ENCODE measurements around the gene NVL. TPM values are rescaled to one million over a fixed set of nuclear protein-coding genes. Genes with fewer than 3 reads are reported as not detected.
"Not testable (repeated sequence)": the region's sequence is repeated elsewhere in the genome, so short reads cannot be mapped to it uniquely, and the experiment has no call there.

Gene NVL
- total and polyA plus RNA-seq, 4 experiments from 2014 or later, result 16.9 to 46.7 (median 29.9) TPM

DNA sequence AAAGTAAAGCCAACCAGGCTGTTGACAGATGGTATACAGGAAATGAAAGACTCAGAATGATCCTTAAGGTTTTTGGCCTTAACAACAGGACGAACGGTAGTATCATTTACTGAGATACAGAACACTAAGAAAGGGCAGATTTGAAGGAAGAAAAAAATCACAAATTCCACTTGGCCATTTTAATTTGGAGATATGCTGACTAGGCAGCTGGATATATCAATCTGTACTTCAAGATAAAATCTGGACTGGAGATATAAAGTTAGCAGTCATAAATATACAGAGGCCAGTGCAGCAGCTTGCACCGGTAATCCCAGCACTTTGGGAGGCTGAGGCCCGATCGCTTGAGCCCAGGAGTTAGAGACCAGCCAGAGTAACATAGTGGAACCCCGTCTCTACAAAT, 1.3 kb downstream of the NVL start:
- intact Hi-C loops (cut with micrococcal nuclease), result no loop called here
- DNase-seq, result no peak
- H3K27ac ChIP-seq (ENCODE audit: low read depth, low read length), result no peak overlapping the region
- H3K27me3 ChIP-seq (ENCODE audit: insufficient read depth, low read length), result no peaks in the 10 kb centered on the region
- no peak overlapping the region for H3K4me3 ChIP-seq (ENCODE audit: low read length in 2 of 2)
- peaks cover 48% of the 10 kb centered on the region for H3K4me1 ChIP-seq (ENCODE audit: insufficient read depth, low read length)
- H3K4me3 Mint-ChIP-seq, result peak overlapping the region; percentile 34 to 98 (median 78)
- H3K36me3 Mint-ChIP-seq, result peaks cover 4 to 22% of the 10 kb centered on the region in 2 donors
- peaks cover 32 to 61% (median 43%) of the 10 kb centered on the region in 4 donors for H3K4me1 Mint-ChIP-seq
- ChIA-PET CTCF (ENCODE audit: partially characterized antibody) (no interaction called here), POLR2A (ENCODE audit: partially characterized antibody) (interaction anchor here (0.5 to 2.1 kb wide), 2 partner anchors 29 to 66 kb away, joined by 3 to 15 read pairs; partner anchors contain the start of gene CNIH4)
- H3K36me3 ChIP-seq (ENCODE audit: insufficient read depth, low read length), result no peaks in the 10 kb centered on the region
- peak overlapping the region in 6 of 7 donors; percentile 9 to 95 (median 62) for H3K27ac Mint-ChIP-seq
- no peaks in the 10 kb centered on the region for H3K9me3 ChIP-seq (ENCODE audit: control insufficient read depth in 1 of 2, low read length in 2 of 2)
- no peaks in the 10 kb centered on the region for H3K27me3 Mint-ChIP-seq
- peaks cover 0 to 4% (median 0%) of the 10 kb centered on the region in 8 donors for H3K9me3 Mint-ChIP-seq

DNA sequence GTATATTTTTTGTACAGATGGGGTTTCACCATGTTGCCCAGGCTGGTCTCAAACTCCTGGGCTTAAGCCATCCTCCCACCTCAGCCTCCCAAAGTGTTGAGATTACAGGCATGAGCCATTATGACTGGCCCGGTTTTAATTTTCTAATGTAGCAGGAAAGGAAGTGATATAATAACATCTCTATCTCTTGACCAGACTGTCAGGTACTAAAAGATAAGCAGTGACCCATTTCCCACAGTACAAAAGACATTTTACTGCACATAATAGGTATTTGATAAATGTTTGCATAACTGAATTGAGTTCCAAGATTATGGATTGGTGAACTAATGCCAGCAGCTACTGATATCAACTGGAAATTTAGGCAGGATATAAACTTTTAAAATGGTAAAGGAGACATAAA, 4.0 kb downstream of the NVL start:
- no peaks in the 10 kb centered on the region for H3K27me3 Mint-ChIP-seq
- Histone ChIP-seq H3K27me3 (ENCODE audit: insufficient read depth, low read length) (no peaks in the 10 kb centered on the region), H3K9me3 (ENCODE audit: control insufficient read depth in 1 of 2, low read length in 2 of 2) (no peaks in the 10 kb centered on the region), H3K36me3 (ENCODE audit: insufficient read depth, low read length) (no peaks in the 10 kb centered on the region), H3K27ac (ENCODE audit: low read depth, low read length) (no peak overlapping the region), H3K4me1 (ENCODE audit: insufficient read depth, low read length) (peaks cover 39% of the 10 kb centered on the region), H3K4me3 (ENCODE audit: low read length in 2 of 2) (no peak overlapping the region)
- H3K4me3 Mint-ChIP-seq, result no peak overlapping the region
- no peak overlapping the region for H3K27ac Mint-ChIP-seq
- POLR2A ChIA-PET (ENCODE audit: partially characterized antibody), result interaction anchor here (0.6 kb wide), 1 partner anchor 83 kb away, joined by 3 read pairs; no protein-coding TSS in a partner anchor
- CTCF ChIA-PET (ENCODE audit: partially characterized antibody), result interaction anchor here (0.9 kb wide), 1 partner anchor 15 kb away, joined by 3 read pairs; no protein-coding TSS in a partner anchor
- intact Hi-C loops (cut with micrococcal nuclease), result no loop called here
- H3K4me1 Mint-ChIP-seq, result peaks cover 33 to 70% (median 47%) of the 10 kb centered on the region in 4 donors
- DNase-seq, result no peak
- peaks cover 0 to 4% (median 0%) of the 10 kb centered on the region in 8 donors for H3K9me3 Mint-ChIP-seq
- peaks cover 12 to 32% of the 10 kb centered on the region in 2 donors for H3K36me3 Mint-ChIP-seq

DNA sequence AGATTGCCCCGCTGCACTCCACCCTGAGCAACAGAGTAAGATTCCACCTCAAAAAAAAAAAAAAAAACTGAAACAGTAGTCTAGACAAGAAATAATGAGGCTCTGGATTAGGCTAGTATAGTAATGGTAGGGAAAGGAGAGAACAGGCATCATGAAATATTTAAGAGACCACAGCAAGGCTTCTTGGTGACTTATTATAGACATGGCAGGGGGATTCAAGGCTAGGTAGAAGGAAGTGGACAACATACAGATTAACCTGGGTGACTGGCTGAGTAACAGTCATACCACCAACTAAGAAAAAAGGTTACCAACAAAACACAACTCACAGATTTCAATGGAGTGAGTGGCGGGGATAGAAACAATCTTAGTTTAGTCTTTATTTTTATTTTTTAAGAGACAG, 8.3 kb downstream of the NVL start:
- Histone ChIP-seq H3K27me3 (ENCODE audit: insufficient read depth, low read length) (no peaks in the 10 kb centered on the region), H3K36me3 (ENCODE audit: insufficient read depth, low read length) (no peaks in the 10 kb centered on the region), H3K4me1 (ENCODE audit: insufficient read depth, low read length) (peaks cover 11% of the 10 kb centered on the region), H3K9me3 (ENCODE audit: control insufficient read depth in 1 of 2, low read length in 2 of 2) (no peaks in the 10 kb centered on the region), H3K27ac (ENCODE audit: low read depth, low read length) (no peak overlapping the region), H3K4me3 (ENCODE audit: low read length in 2 of 2) (no peak overlapping the region)
- Mint-ChIP-seq H3K9me3 (no peaks in the 10 kb centered on the region), H3K36me3 (peaks cover 12 to 28% of the 10 kb centered on the region in 2 donors), H3K27ac (peak overlapping the region in 3 of 7 donors; percentile 15 to 41 (median 29)), H3K4me3 (no peak overlapping the region), H3K27me3 (no peaks in the 10 kb centered on the region), H3K4me1 (peaks cover 15 to 29% (median 20%) of the 10 kb centered on the region in 4 donors)
- CTCF ChIA-PET (ENCODE audit: partially characterized antibody), result no interaction called here
- no peak for DNase-seq
- intact Hi-C loops (cut with micrococcal nuclease), result no loop called here
- POLR2A ChIA-PET (ENCODE audit: partially characterized antibody), result no interaction called here

DNA sequence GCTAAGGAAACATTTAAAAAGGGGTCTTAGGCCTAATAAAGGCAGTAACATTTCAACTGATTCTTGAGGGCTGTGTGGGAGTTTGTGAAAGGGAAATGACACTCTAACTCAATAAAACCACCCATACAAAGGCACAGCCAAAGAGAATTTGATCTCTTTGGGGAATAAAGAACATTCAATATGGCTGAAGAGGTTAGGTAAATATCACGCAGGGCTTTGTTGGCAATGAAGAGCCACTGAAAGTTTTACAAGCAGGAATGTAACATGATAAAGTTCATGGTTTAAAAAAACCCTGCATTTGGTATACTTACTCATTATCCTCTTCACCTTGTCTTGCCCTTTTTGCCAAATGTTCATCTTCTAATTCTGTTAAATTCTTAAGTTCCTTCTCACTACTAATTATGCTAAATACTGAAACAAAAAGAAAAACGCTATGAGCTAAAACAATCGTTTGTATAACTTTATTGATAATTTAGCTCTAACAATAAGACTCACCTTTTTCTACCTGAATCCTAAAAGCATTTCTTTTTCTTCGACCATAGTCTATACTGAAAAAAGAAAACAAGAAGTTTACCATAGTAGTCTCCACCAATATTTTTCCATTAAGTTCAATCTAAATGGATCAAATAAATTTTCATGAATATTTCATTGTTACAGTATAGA, 12.5 kb downstream of the NVL start:
- Histone ChIP-seq H3K9me3 (ENCODE audit: control insufficient read depth in 1 of 2, low read length in 2 of 2) (no peaks in the 10 kb centered on the region), H3K27me3 (ENCODE audit: insufficient read depth, low read length) (no peaks in the 10 kb centered on the region), H3K4me1 (ENCODE audit: insufficient read depth, low read length) (no peaks in the 10 kb centered on the region), H3K4me3 (ENCODE audit: low read length in 2 of 2) (no peak overlapping the region), H3K36me3 (ENCODE audit: insufficient read depth, low read length) (peaks cover 16% of the 10 kb centered on the region), H3K27ac (ENCODE audit: low read depth, low read length) (no peak overlapping the region)
- H3K4me3 Mint-ChIP-seq, result no peak overlapping the region
- H3K4me1 Mint-ChIP-seq, result peaks cover 5 to 9% (median 9%) of the 10 kb centered on the region in 4 donors
- DNase-seq, result no peak
- no peaks in the 10 kb centered on the region for H3K9me3 Mint-ChIP-seq
- intact Hi-C loops (cut with micrococcal nuclease), result no loop called here
- CTCF ChIA-PET (ENCODE audit: partially characterized antibody), result interaction anchor here (1.0 to 1.3 kb wide), 2 partner anchors 72 to 201 kb away, joined by 3 to 5 read pairs; no protein-coding TSS in a partner anchor
- H3K27ac Mint-ChIP-seq, result peak overlapping the region in 2 of 7 donors; percentile 15 to 17
- H3K36me3 Mint-ChIP-seq, result peaks cover 21 to 46% of the 10 kb centered on the region in 2 donors
- POLR2A ChIA-PET (ENCODE audit: partially characterized antibody), result interaction anchor here (0.8 to 1.2 kb wide), 2 partner anchors 12 to 135 kb away, joined by 3 read pairs; partner anchors contain the start of genes DEGS1 and NVL
- H3K27me3 Mint-ChIP-seq, result no peaks in the 10 kb centered on the region

DNA sequence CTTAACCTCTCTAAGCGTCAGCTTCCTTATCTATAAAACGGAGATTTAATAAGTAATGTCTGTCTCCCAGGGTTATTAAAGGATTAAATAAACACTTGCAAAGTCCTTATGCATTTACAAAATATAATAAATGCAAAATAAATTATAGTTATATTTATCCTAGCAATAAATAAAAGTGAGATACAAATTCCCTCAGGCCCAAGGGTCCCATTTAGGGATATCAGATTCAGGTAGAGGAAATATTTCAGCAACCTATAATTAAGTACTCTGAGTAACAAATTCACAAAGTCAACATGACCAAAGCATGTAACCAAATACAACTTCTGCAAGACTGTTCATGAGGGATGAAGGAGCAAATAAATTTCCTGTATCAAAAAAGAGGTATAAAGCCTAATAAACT, 17.9 kb downstream of the NVL start:
- no peaks in the 10 kb centered on the region for H3K27me3 Mint-ChIP-seq
- intact Hi-C loops (cut with micrococcal nuclease), result no loop called here
- peaks cover 30 to 60% of the 10 kb centered on the region in 2 donors for H3K36me3 Mint-ChIP-seq
- peaks cover 0 to 2% (median 0%) of the 10 kb centered on the region in 4 donors for H3K4me1 Mint-ChIP-seq
- Histone ChIP-seq H3K4me1 (ENCODE audit: insufficient read depth, low read length) (no peaks in the 10 kb centered on the region), H3K4me3 (ENCODE audit: low read length in 2 of 2) (no peak overlapping the region), H3K9me3 (ENCODE audit: control insufficient read depth in 1 of 2, low read length in 2 of 2) (no peaks in the 10 kb centered on the region), H3K36me3 (ENCODE audit: insufficient read depth, low read length) (peaks cover 30% of the 10 kb centered on the region), H3K27me3 (ENCODE audit: insufficient read depth, low read length) (no peaks in the 10 kb centered on the region), H3K27ac (ENCODE audit: low read depth, low read length) (no peak overlapping the region)
- H3K27ac Mint-ChIP-seq, result no peak overlapping the region
- POLR2A ChIA-PET (ENCODE audit: partially characterized antibody), result no interaction called here
- CTCF ChIA-PET (ENCODE audit: partially characterized antibody), result interaction anchor here (0.7 to 1.6 kb wide), 2 partner anchors 8 to 159 kb away, joined by 3 to 4 read pairs; no protein-coding TSS in a partner anchor
- no peak overlapping the region for H3K4me3 Mint-ChIP-seq
- DNase-seq, result no peak
- no peaks in the 10 kb centered on the region for H3K9me3 Mint-ChIP-seq

DNA sequence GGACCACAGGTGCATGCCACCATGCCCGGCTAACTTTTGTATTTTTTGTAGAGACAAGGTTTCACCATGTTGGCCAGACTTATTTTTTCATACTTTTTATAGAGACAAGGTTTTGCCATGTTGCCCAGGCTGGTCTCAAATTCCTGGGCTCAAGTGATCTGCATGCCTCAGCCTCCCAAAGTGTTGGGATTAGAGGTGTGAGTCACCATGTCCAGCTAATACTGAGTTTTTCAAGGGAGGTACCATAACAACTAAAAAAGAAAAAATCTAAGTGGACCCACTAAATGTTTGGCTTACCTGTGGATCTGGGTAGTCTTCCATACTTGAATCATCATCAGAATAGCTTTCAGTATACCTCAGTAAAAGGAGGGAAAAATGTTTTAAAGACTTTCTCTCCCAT, 18.5 kb downstream of the NVL start:
- H3K4me3 ChIP-seq (ENCODE audit: low read length in 2 of 2); H3K27me3 ChIP-seq (ENCODE audit: insufficient read depth, low read length); H3K9me3 Mint-ChIP-seq; DNase-seq; intact Hi-C loops (cut with micrococcal nuclease); H3K27ac Mint-ChIP-seq; H3K27ac ChIP-seq (ENCODE audit: low read depth, low read length); H3K4me3 Mint-ChIP-seq; POLR2A ChIA-PET (ENCODE audit: partially characterized antibody); H3K27me3 Mint-ChIP-seq; H3K4me1 Mint-ChIP-seq; H3K9me3 ChIP-seq (ENCODE audit: control insufficient read depth in 1 of 2, low read length in 2 of 2); H3K4me1 ChIP-seq (ENCODE audit: insufficient read depth, low read length): not testable (repeated sequence)
- peaks cover 34% of the 10 kb centered on the region for H3K36me3 ChIP-seq (ENCODE audit: insufficient read depth, low read length)
- H3K36me3 Mint-ChIP-seq, result peaks cover 34 to 61% of the 10 kb centered on the region in 2 donors
- CTCF ChIA-PET (ENCODE audit: partially characterized antibody), result interaction anchor here (1.1 kb wide), 1 partner anchor 14 kb away, joined by 4 read pairs; no protein-coding TSS in a partner anchor

DNA sequence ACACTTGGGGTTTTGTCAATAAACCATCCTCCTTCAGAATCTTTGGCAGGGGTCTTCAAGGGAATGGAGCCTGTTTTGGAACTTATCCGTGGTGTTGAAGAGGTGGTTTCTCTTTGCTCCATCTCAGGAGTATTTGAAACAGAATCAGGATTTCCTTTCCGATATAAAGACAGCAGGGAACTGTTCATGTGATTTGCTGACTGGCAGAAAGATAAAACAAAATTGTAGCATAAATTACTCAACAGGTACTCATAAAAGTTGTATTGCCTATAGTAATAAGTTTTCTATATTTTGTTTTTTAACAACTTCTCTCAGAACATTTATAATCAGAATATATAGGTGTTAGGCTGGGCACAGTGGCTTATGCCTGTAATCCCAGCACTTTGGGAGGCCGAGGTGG, 21.9 kb downstream of the NVL start:
- Histone ChIP-seq H3K4me3 (ENCODE audit: low read length in 2 of 2) (no peak overlapping the region), H3K9me3 (ENCODE audit: control insufficient read depth in 1 of 2, low read length in 2 of 2) (no peaks in the 10 kb centered on the region), H3K36me3 (ENCODE audit: insufficient read depth, low read length) (peaks cover 37% of the 10 kb centered on the region), H3K27me3 (ENCODE audit: insufficient read depth, low read length) (no peaks in the 10 kb centered on the region), H3K27ac (ENCODE audit: low read depth, low read length) (no peak overlapping the region), H3K4me1 (ENCODE audit: insufficient read depth, low read length) (no peaks in the 10 kb centered on the region)
- Mint-ChIP-seq H3K4me3 (no peak overlapping the region), H3K4me1 (no peaks in the 10 kb centered on the region), H3K27me3 (no peaks in the 10 kb centered on the region), H3K9me3 (no peaks in the 10 kb centered on the region), H3K36me3 (peaks cover 45 to 58% of the 10 kb centered on the region in 2 donors), H3K27ac (no peak overlapping the region)
- POLR2A ChIA-PET (ENCODE audit: partially characterized antibody), result interaction anchor here (0.7 kb wide), 1 partner anchor 40 kb away, joined by 4 read pairs; no protein-coding TSS in a partner anchor
- CTCF ChIA-PET (ENCODE audit: partially characterized antibody), result no interaction called here
- intact Hi-C loops (cut with micrococcal nuclease), result no loop called here
- DNase-seq, result no peak

All from CD4-positive, alpha-beta memory T cell (primary cell).